SU-DHL-6 (cell line): ENCODE measurements around the gene CCL14.

Experiments
- H2AFZ ChIP-seq: fragments of 200-600 bp; sonication (generic); 2 replicates; pipeline ENCODE4 v1.6.1; 2014; ENCODE audit warnings: low read depth, mild to moderate bottlenecking, moderate library complexity, mixed read lengths, antibody characterized with exemption, low read length; ENCODE audit not compliant: severe bottlenecking
- H3F3A ChIP-seq: fragments of 200-600 bp; shearing (Covaris generic); 2 replicates; pipeline ENCODE4 v1.6.0; 2016; ENCODE audit warnings: antibody characterized with exemption, mild to moderate bottlenecking; ENCODE audit not compliant: insufficient read depth
- H3K27ac ChIP-seq: fragments of 200-600 bp; sonication (generic); 2 replicates; pipeline ENCODE4 v1.5.1; 2016; ENCODE audit warnings: low read depth, mild to moderate bottlenecking, low read length, moderate library complexity, mixed read lengths
- H3K27me3 ChIP-seq: fragments of 200-600 bp; sonication (generic), shearing (Covaris generic); 2 replicates; pipeline ENCODE4 v1.6.0; 2014; ENCODE audit warnings: mild to moderate bottlenecking, low read length
- H3K36me3 ChIP-seq: fragments of 200-600 bp; sonication (generic); 2 replicates; pipeline ENCODE4 v1.6.1; 2014; ENCODE audit warnings: mild to moderate bottlenecking, low read length, mixed read lengths
- H3K4me2 ChIP-seq: fragments of 300-600, 200-600 bp; shearing (Covaris generic), sonication (generic); 2 replicates; pipeline ENCODE4 v1.6.0; 2014; ENCODE audit warnings: low read length, low read depth, mild to moderate bottlenecking; ENCODE audit not compliant: poor library complexity, severe bottlenecking
- H3K4me3 ChIP-seq: fragments of 200-600 bp; sonication (generic); 2 replicates; pipeline ENCODE4 v1.5.1; 2014; ENCODE audit warnings: antibody characterized with exemption, low read length, mild to moderate bottlenecking, mixed read lengths; ENCODE audit not compliant: insufficient read depth, poor library complexity, severe bottlenecking
- H3K79me2 ChIP-seq: fragments of 200-600 bp; sonication (generic); 2 replicates; pipeline ENCODE4 v1.6.1; 2014; ENCODE audit warnings: mild to moderate bottlenecking, low read length, moderate library complexity; ENCODE audit not compliant: insufficient read depth
- H3K9ac ChIP-seq: fragments of 200-600 bp; sonication (generic); 2 replicates; pipeline ENCODE4 v1.7.0; 2014; ENCODE audit warnings: mild to moderate bottlenecking, low read length
- H3K9me2 ChIP-seq: fragments of 200-600 bp; sonication (generic); replicated peaks from 2 replicates; pipeline ENCODE4 v1.6.1; 2014; ENCODE audit warnings: low read length; ENCODE audit not compliant: insufficient read depth
- H3K9me3 ChIP-seq: fragments of 200-600 bp; sonication (generic); 2 replicates; pipeline ENCODE4 v1.6.1; 2014; ENCODE audit warnings: low read length, mixed read lengths; ENCODE audit not compliant: insufficient read depth
- H4K20me1 ChIP-seq: fragments of 200-600 bp; sonication (generic); 2 replicates; pipeline ENCODE4 v1.6.1; 2014; ENCODE audit warnings: low read depth, mild to moderate bottlenecking, antibody characterized with exemption, low read length, moderate library complexity, mixed read lengths
- CTCF ChIP-seq: fragments of 200-600 bp; sonication (generic); IDR thresholded peaks from one replicate; pipeline ENCODE4 v1.5.1; 2017; ENCODE audit warnings: antibody characterized with exemption, mild to moderate bottlenecking, low read length, moderate library complexity; ENCODE audit not compliant: insufficient read depth, poor library complexity, severe bottlenecking
- EZH2phosphoT487 ChIP-seq: fragments of 200-600 bp; sonication (generic), shearing (Covaris generic); conservative IDR thresholded peaks from 2 replicates; pipeline ENCODE4 v1.6.1; 2018; ENCODE audit warnings: mild to moderate bottlenecking, antibody characterized with exemption, low read length, moderate library complexity, mixed read lengths

The CCL14 gene

DNA sequence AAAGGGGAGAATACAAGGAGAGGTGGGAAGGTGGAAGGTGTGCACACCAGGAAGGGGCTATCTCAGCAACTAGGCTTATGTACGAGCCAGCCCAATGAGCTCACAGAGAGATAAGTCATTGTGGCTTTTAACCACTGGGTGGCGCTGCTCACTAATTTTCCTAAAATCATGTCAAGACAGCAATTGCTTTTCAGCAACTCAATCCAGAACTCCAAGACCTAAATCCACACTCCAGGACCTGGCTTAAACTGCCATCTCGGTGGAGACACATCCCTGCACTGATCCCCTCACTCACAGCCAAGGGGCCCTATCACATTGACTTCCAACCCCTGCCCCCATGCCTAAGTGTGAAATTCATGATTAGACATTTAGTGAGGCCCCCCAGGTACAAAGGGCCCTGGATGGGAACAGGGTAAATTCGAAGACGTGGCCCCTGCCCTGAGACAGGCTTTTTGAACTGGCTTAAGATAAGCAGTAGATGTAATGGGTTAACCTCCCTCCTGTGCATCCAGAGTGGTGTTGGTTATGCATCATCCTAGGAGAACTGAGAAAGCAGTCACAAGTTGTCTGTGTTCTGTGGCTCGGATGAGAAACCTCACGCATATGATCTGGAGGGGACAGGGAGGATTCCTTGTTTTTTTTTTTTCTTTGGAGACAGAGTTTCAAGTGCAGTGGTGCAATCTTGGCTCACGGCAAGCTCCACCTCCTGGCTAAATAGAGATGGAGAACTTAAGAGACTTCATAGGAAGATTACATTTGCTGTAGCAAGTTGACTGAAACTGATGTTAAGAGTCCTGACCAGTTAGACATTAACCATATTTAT, 16.8 kb downstream of the CCL14 start:
- Histone ChIP-seq H3K9me3 (no peaks in the 10 kb centered on the region), H3K4me3 (no peak overlapping the region), H3K79me2 (no peaks in the 10 kb centered on the region), H3K36me3 (no peaks in the 10 kb centered on the region), H3K9ac (no peak overlapping the region), H3F3A (no peaks in the 10 kb centered on the region), H4K20me1 (no peaks in the 10 kb centered on the region), H3K27ac (no peak overlapping the region), H3K27me3 (no peaks in the 10 kb centered on the region), H3K4me2 (no peak overlapping the region), H2AFZ (no peak overlapping the region), H3K9me2 (no peaks in the 10 kb centered on the region)
- TF ChIP-seq EZH2phosphoT487 (no peak), CTCF (peak; percentile 76)

- H3K27ac ChIP-seq: no peak overlapping the region
- TF ChIP-seq EZH2phosphoT487 (no peak), CTCF (no peak)
Observed at GRCh38 chr17:35968520-35969054, 17.9 kb downstream of the CCL14 start.

GRCh38 chr17:35965272-35965671, 21.3 kb downstream of the CCL14 start:
- no peaks in the 10 kb centered on the region for H3K9me2 ChIP-seq
- TF ChIP-seq EZH2phosphoT487: no peak
- no peak for TF ChIP-seq CTCF
- H3K4me3 ChIP-seq: no peak overlapping the region
- no peaks in the 10 kb centered on the region for H3K27me3 ChIP-seq
- H2AFZ ChIP-seq: no peak overlapping the region
- no peaks in the 10 kb centered on the region for H3K9me3 ChIP-seq
- H3F3A ChIP-seq: no peaks in the 10 kb centered on the region
- H4K20me1 ChIP-seq: no peaks in the 10 kb centered on the region
- H3K27ac ChIP-seq: no peak overlapping the region
- no peak overlapping the region for H3K9ac ChIP-seq
- no peak overlapping the region for H3K4me2 ChIP-seq
- H3K36me3 ChIP-seq: no peaks in the 10 kb centered on the region
- H3K79me2 ChIP-seq: no peaks in the 10 kb centered on the region

More at GRCh38 chr17:35968520-35969054, 17.9 kb downstream of the CCL14 start:
- H2AFZ ChIP-seq: no peak overlapping the region
- no peaks in the 10 kb centered on the region for H3K9me2 ChIP-seq
- no peaks in the 10 kb centered on the region for H4K20me1 ChIP-seq
- H3K27me3 ChIP-seq: no peaks in the 10 kb centered on the region
- no peaks in the 10 kb centered on the region for H3K79me2 ChIP-seq
- no peaks in the 10 kb centered on the region for H3F3A ChIP-seq
- H3K9me3 ChIP-seq: no peaks in the 10 kb centered on the region
- no peak overlapping the region for H3K4me2 ChIP-seq
- H3K9ac ChIP-seq: no peak overlapping the region
- H3K4me3 ChIP-seq: no peak overlapping the region
- H3K36me3 ChIP-seq: no peaks in the 10 kb centered on the region
